Inflammatory macrophage treated with lipopolysaccharide for 4 hours (primary cell): ENCODE data around the gene FAM124A.
"Not testable (repeated sequence)": the region's sequence is repeated elsewhere in the genome, so short reads cannot be mapped to it uniquely, and the experiment has no call there.

Experiments used
- DNase-seq: peaks from one replicate; pipeline ENCODE4 v3.0.0-alpha.2; 2020

Gene FAM124A

GRCh38 chr13:51275101-51275500, 52.9 kb downstream of the FAM124A start:
- DNase-seq: no peak

GRCh38 chr13:51276636-51277035, 54.4 kb downstream of the FAM124A start:
- DNase-seq: peak; percentile 87

- no peak for DNase-seq
Measured at GRCh38 chr13:51277928-51278327, 55.7 kb downstream of the FAM124A start.

- no peak for DNase-seq
Measured at GRCh38 chr13:51278426-51279130, 56.4 kb downstream of the FAM124A start.

- DNase-seq: no peak
Measured at GRCh38 chr13:51280379-51280940, 58.3 kb downstream of the FAM124A start.

GRCh38 chr13:51282322-51282721, 60.1 kb downstream of the FAM124A start:
- no peak for DNase-seq

- DNase-seq: not testable (repeated sequence)
Measured at GRCh38 chr13:51282923-51283322, 60.7 kb downstream of the FAM124A start.

GRCh38 chr13:51283371-51283770, 61.2 kb downstream of the FAM124A start:
- no peak for DNase-seq

GRCh38 chr13:51284339-51284738, 62.1 kb downstream of the FAM124A start:
- DNase-seq: no peak

- DNase-seq: peak; percentile 73
Measured at GRCh38 chr13:51286135-51287002, 64.2 kb downstream of the FAM124A start.

- no peak for DNase-seq
Measured at GRCh38 chr13:51287758-51288157, 65.6 kb downstream of the FAM124A start.

GRCh38 chr13:51288254-51288653, 66.1 kb downstream of the FAM124A start:
- not testable (repeated sequence) for DNase-seq

GRCh38 chr13:51291341-51291740, 69.1 kb downstream of the FAM124A start:
- DNase-seq: no peak

GRCh38 chr13:51292000-51292565, 69.9 kb downstream of the FAM124A start:
- DNase-seq: no peak

- no peak for DNase-seq
Measured at GRCh38 chr13:51297556-51297955, 75.4 kb downstream of the FAM124A start.

GRCh38 chr13:51298812-51299211, 76.6 kb downstream of the FAM124A start:
- no peak for DNase-seq

- DNase-seq: no peak
Measured at GRCh38 chr13:51303063-51303552, 80.9 kb downstream of the FAM124A start.

- DNase-seq: no peak
Measured at GRCh38 chr13:51303882-51304281, 81.7 kb downstream of the FAM124A start.

- peak; percentile 13 for DNase-seq
Measured at GRCh38 chr13:51305271-51305967, 83.2 kb downstream of the FAM124A start.

GRCh38 chr13:51308781-51309180, 86.6 kb downstream of the FAM124A start:
- DNase-seq: no peak

GRCh38 chr13:51311231-51311630, 89.0 kb downstream of the FAM124A start:
- no peak for DNase-seq

- no peak for DNase-seq
Measured at GRCh38 chr13:51311957-51312520, 89.8 kb downstream of the FAM124A start.
